HCT116 (cell line): Measurements from ENCODE around the gene PICALM.

ENCODE experiments used
- EZH2phosphoT487 ChIP-seq: fragments of 200-600 bp; IDR thresholded peaks from 2 replicates; pipeline ENCODE4 v1.6.1; 2018; ENCODE audit warnings: antibody characterized with exemption, borderline replicate concordance
- POLR2AphosphoS5 ChIP-seq: IDR thresholded peaks from 2 replicates; pipeline ENCODE4 v1.6.1; 2011; ENCODE audit warnings: mild to moderate bottlenecking, low read depth, low read length, moderate library complexity
- RAD21 ChIP-seq: IDR thresholded peaks from 2 replicates; pipeline ENCODE4 v1.6.1; 2012; ENCODE audit warnings: low read depth, mild to moderate bottlenecking
- TF ChIP-seq, protein P1 (sequence below), 3 experiments: fragments of 200-600 bp in 1 of 3; sonication (generic) in 1 of 3; IDR thresholded peaks in 2 of 3; conservative IDR thresholded peaks in 1 of 3; 2 replicates each; pipeline ENCODE4 v1.5.1; 2012 to 2017; ENCODE audit warnings: low read depth in 2 of 3, low read length in 2 of 3, antibody characterized with exemption in 1 of 3, borderline replicate concordance in 1 of 3, control low read depth in 1 of 3, mild to moderate bottlenecking in 1 of 3, mixed read lengths in 1 of 3, mixed run types in 1 of 3, moderate library complexity in 1 of 3; ENCODE audit not compliant: insufficient read depth in 1 of 3

DNA sequence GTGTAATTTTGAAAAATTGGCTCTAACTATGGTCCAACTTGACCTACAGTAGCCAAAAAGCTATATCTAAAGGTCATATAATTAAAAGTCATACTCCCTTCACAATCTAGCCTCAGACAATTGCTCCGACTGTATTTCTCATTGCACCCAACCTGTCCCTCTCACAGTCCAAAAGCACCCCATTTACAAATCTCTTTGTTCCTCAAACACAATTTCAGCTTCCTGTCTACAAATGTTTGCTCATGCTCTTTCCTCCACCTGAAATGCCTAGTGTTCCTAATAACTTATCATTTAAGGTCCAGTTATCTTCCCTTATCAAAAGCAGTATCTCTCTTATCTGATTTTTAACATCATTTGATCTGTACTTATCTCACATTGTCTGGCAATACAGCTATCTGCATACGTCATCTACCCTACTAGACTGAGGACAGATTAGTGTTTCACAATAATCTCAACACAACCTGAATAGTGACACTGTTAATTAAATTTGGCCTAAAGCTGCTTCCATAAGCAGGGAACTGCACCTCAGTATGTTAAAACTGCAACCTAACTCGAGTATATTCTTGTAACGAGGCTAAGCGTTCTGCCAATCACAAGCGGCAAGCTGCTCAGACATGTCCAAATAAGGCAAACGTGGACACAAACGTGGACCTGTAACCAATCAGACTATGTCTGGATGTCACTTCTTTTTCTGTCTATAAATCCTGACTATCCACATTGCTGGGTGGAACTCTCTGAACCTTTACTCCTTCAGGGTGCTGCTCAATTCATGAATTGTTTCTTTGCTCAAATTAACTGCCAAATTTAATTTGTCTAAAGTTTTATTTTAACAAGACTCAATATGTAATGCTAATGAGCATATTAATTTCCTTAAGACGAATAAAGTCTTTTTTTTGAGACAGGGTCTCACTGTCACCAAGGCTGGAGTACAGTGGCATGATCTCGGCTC is 15.9 kb downstream of the PICALM start:
- TF ChIP-seq POLR2AphosphoS5 (no peak), EZH2phosphoT487 (no peak), RAD21 (no peak)
- TF ChIP-seq, protein P1, sequence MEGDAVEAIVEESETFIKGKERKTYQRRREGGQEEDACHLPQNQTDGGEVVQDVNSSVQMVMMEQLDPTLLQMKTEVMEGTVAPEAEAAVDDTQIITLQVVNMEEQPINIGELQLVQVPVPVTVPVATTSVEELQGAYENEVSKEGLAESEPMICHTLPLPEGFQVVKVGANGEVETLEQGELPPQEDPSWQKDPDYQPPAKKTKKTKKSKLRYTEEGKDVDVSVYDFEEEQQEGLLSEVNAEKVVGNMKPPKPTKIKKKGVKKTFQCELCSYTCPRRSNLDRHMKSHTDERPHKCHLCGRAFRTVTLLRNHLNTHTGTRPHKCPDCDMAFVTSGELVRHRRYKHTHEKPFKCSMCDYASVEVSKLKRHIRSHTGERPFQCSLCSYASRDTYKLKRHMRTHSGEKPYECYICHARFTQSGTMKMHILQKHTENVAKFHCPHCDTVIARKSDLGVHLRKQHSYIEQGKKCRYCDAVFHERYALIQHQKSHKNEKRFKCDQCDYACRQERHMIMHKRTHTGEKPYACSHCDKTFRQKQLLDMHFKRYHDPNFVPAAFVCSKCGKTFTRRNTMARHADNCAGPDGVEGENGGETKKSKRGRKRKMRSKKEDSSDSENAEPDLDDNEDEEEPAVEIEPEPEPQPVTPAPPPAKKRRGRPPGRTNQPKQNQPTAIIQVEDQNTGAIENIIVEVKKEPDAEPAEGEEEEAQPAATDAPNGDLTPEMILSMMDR (IDR thresholded peaks at IDR 0.05 in 2 of 3, conservative IDR thresholded peaks at IDR 0.05 in 1 of 3; ENCODE audit: borderline replicate concordance in 1 of 3, insufficient read depth in 1 of 3, low read depth in 2 of 3, low read length in 2 of 3), result no peak
